NCI-H524 (cell line): ENCODE measurements around the gene GRIA4.

Experiments
- DNase-seq, 2 experiments: peaks; one replicate each; lab custom pipeline; 2025; lab: John Stamatoyannopoulos, UW

The GRIA4 gene

GRCh38 chr11:105609832-105610781 is at the start of gene GRIA4:
TSS of gene GRIA4 (plus strand) at chr11:105610073. CDS start at chr11:105610998, 925 bp downstream.
- DNase-seq = peak; percentile 71 to 87

- DNase-seq = no peak
Measured at GRCh38 chr11:105573091-105573490, 36.8 kb upstream of the GRIA4 start.

- DNase-seq = no peak
Measured at GRCh38 chr11:105574974-105575373, 34.9 kb upstream of the GRIA4 start.

GRCh38 chr11:105577641-105578040 is 32.2 kb upstream of the GRIA4 start:
- DNase-seq = peak in 1 of 2 experiments; percentile 13

GRCh38 chr11:105579111-105579510 is 30.8 kb upstream of the GRIA4 start:
- no peak for DNase-seq

GRCh38 chr11:105582497-105582896 is 27.4 kb upstream of the GRIA4 start:
- DNase-seq = no peak

- DNase-seq = no peak
Measured at GRCh38 chr11:105588001-105588400, 21.9 kb upstream of the GRIA4 start.

GRCh38 chr11:105589346-105589745 is 20.5 kb upstream of the GRIA4 start:
- no peak for DNase-seq

GRCh38 chr11:105592035-105592434 is 17.8 kb upstream of the GRIA4 start:
- no peak for DNase-seq

- no peak for DNase-seq
Measured at GRCh38 chr11:105598371-105598770, 11.5 kb upstream of the GRIA4 start.

- no peak for DNase-seq
Measured at GRCh38 chr11:105603156-105603555, 6.7 kb upstream of the GRIA4 start.

- DNase-seq = peak; percentile 51 to 65
Measured at GRCh38 chr11:105609341-105609781, 512 bp upstream of the GRIA4 start.

- peak in 1 of 2 experiments; percentile 37 for DNase-seq
Measured at GRCh38 chr11:105610871-105611571, 1.1 kb downstream of the GRIA4 start.

GRCh38 chr11:105611572-105612441 is 1.9 kb downstream of the GRIA4 start:
- peak; percentile 14 to 44 for DNase-seq

- DNase-seq = no peak
Measured at GRCh38 chr11:105612771-105613170, 2.9 kb downstream of the GRIA4 start.

- DNase-seq = no peak
Measured at GRCh38 chr11:105613183-105613582, 3.3 kb downstream of the GRIA4 start.

- no peak for DNase-seq
Measured at GRCh38 chr11:105618343-105618955, 8.6 kb downstream of the GRIA4 start.

GRCh38 chr11:105619556-105619955 is 9.7 kb downstream of the GRIA4 start:
- DNase-seq = no peak

GRCh38 chr11:105622016-105622415 is 12.1 kb downstream of the GRIA4 start:
- no peak for DNase-seq

- DNase-seq = no peak
Measured at GRCh38 chr11:105632316-105632715, 22.4 kb downstream of the GRIA4 start.

- no peak for DNase-seq
Measured at GRCh38 chr11:105635466-105635865, 25.6 kb downstream of the GRIA4 start.
